ENCODE measurements around the gene C1QTNF12. TPM values are rescaled to one million over a fixed set of nuclear protein-coding genes. Genes with fewer than 3 reads are reported as not detected.

Gene C1QTNF12
- total RNA-seq, 4 donors from 2014 or later: 23.3 to 58.0 (median 44.2) TPM; not detected in 1

DNA sequence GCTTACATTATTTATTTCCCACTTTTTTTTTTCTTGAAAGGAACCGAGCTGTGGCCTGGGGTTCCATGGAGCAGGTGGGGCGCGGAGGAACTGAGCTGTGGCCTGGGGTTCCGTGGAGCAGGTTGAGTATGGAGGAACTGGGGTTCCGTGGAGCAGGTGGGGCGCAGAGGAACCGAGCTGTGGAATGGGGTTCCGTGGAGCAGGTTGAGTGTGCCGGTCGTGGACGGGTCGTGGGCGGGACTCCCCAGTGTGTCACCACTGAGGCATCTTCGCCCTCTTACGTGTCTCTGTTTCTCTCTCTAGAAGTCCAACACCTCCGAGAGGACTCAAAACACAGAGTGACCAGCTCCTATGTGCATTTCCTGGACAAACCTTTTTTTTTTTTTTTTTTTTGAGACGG is 32.5 kb upstream of the C1QTNF12 start:
- no peak for TF ChIP-seq CTCF (IDR thresholded peaks at IDR 0.05)
- no peak for TF ChIP-seq POLR2A (IDR thresholded peaks at IDR 0.05)
- H3K9me3 ChIP-seq: no peaks in the 10 kb centered on the region
- no peak for DNase-seq
- no peaks in the 10 kb centered on the region for H3K27me3 ChIP-seq
- H3K4me3 ChIP-seq: no peak overlapping the region
- H3K4me1 ChIP-seq: peaks cover 0 to 40% (median 6%) of the 10 kb centered on the region in 4 donors
- no peaks in the 10 kb centered on the region for H3K36me3 ChIP-seq
- H3K27ac ChIP-seq: no peak overlapping the region

GRCh38 chr1:1278620-1279019 is 32.1 kb upstream of the C1QTNF12 start:
- DNase-seq: no peak
- no peaks in the 10 kb centered on the region for H3K36me3 ChIP-seq

DNA sequence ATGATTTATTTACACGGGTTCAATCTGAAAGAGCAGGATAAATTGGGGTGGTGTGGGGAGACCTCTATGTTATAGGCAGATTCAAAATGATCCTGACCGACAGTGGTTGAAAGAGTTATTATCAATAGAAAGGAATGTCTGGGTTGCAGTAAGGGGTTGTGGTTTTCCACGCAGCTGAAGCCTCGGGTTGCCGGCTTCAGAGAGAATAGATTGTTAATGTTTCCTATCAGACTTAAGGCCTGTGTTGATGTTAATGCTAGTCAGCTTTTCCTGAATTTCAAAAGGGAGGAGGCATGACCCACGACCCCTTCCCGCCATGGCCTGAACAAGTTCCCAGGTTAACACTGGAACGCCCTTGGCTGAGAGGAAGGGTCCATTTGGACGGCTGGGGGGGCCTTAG is 29.3 kb upstream of the C1QTNF12 start:
- Histone ChIP-seq H3K4me3 (no peak overlapping the region), H3K27me3 (no peaks in the 10 kb centered on the region), H3K36me3 (no peaks in the 10 kb centered on the region), H3K27ac (no peak overlapping the region), H3K9me3 (no peaks in the 10 kb centered on the region), H3K4me1 (peaks cover 5 to 44% (median 21%) of the 10 kb centered on the region in 4 donors)
- no peak for DNase-seq
- TF ChIP-seq POLR2A (IDR thresholded peaks at IDR 0.05) (no peak), CTCF (IDR thresholded peaks at IDR 0.05) (no peak)

More at GRCh38 chr1:1278620-1279019, 32.1 kb upstream of the C1QTNF12 start:
- Histone ChIP-seq H3K27ac (no peak overlapping the region), H3K9me3 (no peaks in the 10 kb centered on the region), H3K27me3 (no peaks in the 10 kb centered on the region), H3K4me3 (no peak overlapping the region), H3K4me1 (peaks cover 0 to 40% (median 6%) of the 10 kb centered on the region in 4 donors)
- TF ChIP-seq CTCF (IDR thresholded peaks at IDR 0.05) (peak in 1 of 6 experiments; percentile 10), POLR2A (IDR thresholded peaks at IDR 0.05) (no peak)

DNA sequence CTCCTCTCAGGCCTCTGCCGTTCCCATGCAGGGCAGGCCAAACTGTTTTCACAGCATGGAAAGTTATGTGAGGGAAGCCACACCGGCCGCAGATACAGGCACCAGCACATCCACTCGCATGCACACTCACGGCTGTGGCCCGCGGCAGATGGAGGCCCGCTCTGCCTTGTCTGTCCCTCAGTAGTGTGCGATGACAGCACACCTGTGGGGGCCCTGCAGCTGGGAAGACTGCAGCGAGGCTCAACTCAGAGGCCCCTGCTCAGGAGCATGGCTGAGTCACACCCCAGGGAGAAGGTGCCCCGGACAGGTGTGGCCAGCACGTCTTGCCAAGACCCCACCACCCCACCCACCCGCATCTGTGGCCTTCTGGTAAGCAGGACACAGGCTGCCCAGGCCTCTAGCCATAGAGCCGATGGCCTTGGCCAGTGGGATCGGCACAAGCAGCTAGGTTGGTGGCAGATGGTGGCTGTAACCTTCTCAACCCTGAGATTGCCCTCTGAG is 28.5 kb upstream of the C1QTNF12 start:
- no peaks in the 10 kb centered on the region for H3K36me3 ChIP-seq
- H3K4me1 ChIP-seq: peaks cover 5 to 47% (median 28%) of the 10 kb centered on the region in 4 donors
- H3K27me3 ChIP-seq: no peaks in the 10 kb centered on the region
- TF ChIP-seq CTCF (IDR thresholded peaks at IDR 0.05) (no peak), POLR2A (IDR thresholded peaks at IDR 0.05) (no peak)
- no peaks in the 10 kb centered on the region for H3K9me3 ChIP-seq
- no peak for DNase-seq
- H3K4me3 ChIP-seq: no peak overlapping the region
- no peak overlapping the region for H3K27ac ChIP-seq

DNA sequence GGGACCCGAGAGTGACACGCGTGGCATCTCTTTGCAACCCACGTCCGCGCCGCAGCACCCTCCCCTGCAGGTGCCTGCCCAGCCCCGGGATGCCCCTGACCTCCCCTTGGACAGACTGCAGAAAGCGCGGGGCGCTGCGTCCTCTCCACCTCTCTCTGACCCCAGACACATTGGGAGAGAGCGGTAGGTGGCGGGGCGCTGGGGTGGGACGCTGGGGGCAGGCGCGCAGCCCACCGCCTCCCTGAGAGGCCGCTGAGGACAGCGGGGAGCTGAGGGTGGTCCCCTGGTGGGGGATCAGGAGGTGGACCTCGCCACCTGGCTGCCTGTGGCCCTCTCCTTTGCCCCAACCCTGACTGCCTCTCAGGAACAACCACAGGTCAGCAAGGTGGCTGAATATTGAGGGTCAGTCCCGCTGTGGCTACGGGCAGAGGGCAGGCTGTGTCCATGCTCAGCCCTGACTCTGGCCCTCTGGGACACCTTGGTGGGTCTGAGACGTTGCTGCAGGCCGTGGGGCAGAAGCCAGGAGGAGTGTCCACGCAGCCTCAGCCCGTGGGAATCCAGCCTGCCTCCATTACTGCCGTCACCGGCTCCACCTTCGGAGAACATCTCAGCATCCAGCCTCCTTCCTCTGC is 27.9 kb upstream of the C1QTNF12 start:
- H3K9me3 ChIP-seq: no peaks in the 10 kb centered on the region
- no peaks in the 10 kb centered on the region for H3K27me3 ChIP-seq
- peak overlapping the region; percentile 83 to 91 (median 86) for H3K27ac ChIP-seq
- H3K4me1 ChIP-seq: peaks cover 5 to 50% (median 28%) of the 10 kb centered on the region in 4 donors
- no peaks in the 10 kb centered on the region for H3K36me3 ChIP-seq
- peak overlapping the region; percentile 85 to 97 (median 94) for H3K4me3 ChIP-seq
- TF ChIP-seq POLR2A (IDR thresholded peaks at IDR 0.05) (no peak), CTCF (IDR thresholded peaks at IDR 0.05) (no peak)
- DNase-seq: no peak

Data from Peyer's patch (tissue), 4 donors.